Activated CD4-positive, alpha-beta T cell treated with anti-CD3 and anti-CD28 coated beads, Interleukin-2, Interleukin-6, amounts not matched to agents 100 ng/mL and 50 ng/mL, durations not matched to agents 16 hours and 8 hours (primary cell): Measurements from ENCODE around the gene ASRGL1.
A peak's percentile ranks its signal among the peaks of the same experiment; 100 is the strongest.
"Not testable (repeated sequence)": the region's sequence is repeated elsewhere in the genome, so short reads cannot be mapped to it uniquely, and the experiment has no call there.

Source experiments
- DNase-seq: peaks from one replicate; pipeline ENCODE4 v3.0.0-alpha.2; 2020

ASRGL1 gene

DNA sequence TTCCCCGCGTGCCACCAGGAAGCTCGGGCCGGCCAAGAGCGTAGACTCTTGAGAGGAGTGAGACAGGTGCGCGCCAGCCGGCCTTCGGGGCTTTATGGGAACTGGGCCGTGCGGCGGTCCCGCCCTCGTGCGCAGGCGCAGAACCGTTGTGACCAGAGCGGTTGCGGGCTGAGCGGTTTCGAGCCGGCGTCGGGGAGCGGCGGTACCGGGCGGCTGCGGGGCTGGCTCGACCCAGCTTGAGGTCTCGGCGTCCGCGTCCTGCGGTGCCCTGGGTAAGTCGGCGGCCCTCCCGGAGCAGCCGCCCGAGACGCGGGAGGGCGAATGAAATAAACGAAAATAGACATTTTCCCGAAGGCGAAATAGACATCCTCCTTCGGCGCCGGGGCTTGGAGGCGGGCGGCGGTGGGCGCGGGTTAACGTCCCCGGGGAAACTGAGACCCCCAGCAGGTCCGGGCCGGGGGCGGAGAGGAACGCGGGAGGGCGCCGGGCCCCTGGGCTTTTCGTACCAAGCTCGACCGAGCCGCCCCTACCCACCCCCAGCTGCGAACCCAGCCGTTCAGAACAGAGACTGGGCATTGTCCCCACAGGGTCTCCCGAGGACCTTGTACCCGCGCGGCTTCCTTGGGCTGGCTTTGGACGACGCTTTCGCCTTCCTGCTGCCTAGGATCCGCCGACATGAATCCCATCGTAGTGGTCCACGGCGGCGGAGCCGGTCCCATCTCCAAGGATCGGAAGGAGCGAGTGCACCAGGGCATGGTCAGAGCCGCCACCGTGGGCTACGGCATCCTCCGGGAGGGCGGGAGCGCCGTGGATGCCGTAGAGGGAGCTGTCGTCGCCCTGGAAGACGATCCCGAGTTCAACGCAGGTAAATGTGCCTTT lies at the start of gene ASRGL1:
ASRGL1 (plus strand) TSS at position 146 of the 879 bp plus-strand sequence; CDS start at position 676, 530 bp downstream.
- peak; percentile 81 for DNase-seq

- peak; percentile 7 for DNase-seq
Measured at GRCh38 chr11:62295504-62295903, 41.7 kb upstream of the ASRGL1 start.

DNA sequence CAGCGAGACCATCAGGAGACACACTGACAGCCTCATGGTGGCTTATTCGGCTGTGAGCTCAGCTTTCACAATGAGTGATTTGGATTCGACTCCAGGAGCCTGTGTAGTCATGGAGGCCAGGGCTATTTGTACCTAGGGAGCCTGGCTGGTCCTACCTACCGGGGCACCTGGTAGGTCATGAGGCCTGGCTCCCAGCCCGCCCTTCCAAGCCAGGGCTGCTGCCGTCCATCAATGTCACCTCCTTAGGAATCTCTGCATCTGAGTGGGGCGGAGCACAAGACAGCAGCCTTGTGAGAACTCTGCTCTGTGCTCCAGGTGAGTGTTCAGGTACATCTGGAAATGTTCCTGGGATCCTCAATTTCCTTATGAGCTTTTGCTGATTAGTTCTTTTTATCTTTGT lies 38.3 kb upstream of the ASRGL1 start, which contains the start of gene SCGB1D4:
SCGB1D4 (minus strand) TSS at position 101 of the 400 bp plus-strand sequence; CDS start at position 36, 65 bp downstream.
- no peak for DNase-seq

GRCh38 chr11:62306227-62306626 lies 31.0 kb upstream of the ASRGL1 start:
- no peak for DNase-seq

DNA sequence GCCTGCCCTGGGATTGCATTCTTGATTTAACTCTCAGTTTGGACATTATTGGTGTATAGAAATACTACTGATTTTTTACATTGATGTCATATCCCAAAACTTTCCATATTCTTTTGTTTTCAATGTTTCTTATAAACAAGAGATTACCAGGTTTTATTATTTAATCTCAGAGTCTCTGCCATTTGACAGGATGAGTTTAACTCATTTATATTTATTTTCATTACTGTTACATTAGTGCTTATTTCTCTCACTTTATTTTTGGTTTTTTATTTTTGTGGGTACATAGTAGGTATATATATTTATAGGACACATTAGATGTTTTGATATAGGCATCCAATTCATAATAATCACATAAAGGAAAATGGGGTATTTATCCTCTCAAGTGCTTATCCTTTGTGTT lies 29.3 kb upstream of the ASRGL1 start:
- DNase-seq, result no peak

DNA sequence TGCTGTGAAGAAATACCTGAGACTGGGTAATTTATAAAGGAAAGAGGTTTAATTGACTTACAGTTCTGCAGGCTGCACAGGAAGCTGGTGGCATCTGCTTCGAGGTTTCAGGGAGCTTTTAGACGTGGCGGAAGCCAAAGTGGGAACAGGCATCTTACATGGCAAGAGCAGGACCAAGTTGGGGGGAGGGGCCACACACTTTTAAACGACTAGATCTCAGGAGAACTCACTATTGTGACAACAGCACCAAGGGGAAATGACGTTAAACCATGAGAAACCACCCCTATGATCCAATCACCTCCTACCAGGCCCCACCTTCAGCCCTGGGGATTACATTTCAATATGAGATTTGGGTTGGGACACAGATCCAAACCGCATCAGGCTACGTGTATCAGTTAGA lies 27.3 kb upstream of the ASRGL1 start:
- no peak for DNase-seq

GRCh38 chr11:62315431-62315830 lies 21.8 kb upstream of the ASRGL1 start:
- DNase-seq, result no peak

- no peak for DNase-seq
Measured at GRCh38 chr11:62322524-62322923, 14.7 kb upstream of the ASRGL1 start.

DNA sequence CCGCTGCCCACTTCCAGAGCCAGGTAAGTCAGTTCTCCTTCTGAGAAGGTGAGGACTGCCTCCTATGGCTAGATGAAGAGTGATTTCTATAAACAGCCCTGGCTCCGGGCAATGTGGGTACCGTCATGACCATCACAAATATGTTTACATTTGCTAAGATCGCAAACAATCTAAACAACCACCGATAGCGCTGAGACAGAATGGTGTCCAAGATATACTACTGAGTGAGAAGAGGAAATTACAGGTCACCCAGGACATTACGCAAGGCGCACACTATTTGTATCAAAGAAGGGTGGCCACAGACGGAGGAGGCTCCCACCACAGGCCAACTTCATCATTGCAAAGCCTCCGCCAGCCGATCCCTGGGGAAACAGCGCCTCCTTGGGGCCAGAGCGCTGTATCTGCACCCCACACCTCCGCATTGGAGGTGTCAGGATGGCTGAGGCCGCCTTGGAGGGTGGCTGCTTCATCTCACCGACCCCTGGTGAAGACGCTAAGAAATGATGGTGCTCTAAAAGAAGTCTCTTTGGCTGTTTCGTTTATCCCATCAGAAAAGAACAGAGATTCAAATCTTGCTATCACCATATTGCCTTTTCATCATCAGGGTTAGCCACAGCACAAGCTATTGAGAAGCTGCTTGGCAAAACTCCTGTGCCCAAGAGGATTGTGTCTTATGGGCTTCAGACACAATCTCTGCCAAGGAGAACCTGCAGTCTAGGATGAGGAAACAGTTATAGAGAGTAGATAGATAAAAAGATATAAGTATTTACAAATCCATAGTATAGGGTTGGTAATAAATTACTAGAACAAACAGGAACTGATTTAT lies 12.3 kb upstream of the ASRGL1 start:
- peak; percentile 83 for DNase-seq

DNA sequence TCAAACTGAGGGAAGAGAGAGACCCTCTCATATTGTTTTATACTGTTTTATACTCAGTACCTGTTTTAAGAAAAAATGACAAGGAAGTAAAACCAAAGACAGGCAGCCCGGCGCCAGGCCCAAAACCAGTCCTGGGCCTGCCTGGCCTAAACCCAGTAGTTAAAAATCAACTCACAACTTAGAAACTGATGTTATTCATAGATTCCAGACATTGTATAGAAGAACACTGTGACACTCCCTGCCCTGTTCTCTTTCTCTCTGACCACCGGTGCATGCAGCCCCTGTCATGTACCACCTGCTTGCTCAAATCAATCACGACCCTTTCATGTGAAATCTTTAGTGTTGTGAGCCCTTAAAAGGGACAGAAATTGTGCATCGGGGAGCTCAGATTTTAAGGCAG lies 11.5 kb upstream of the ASRGL1 start:
- DNase-seq, result not testable (repeated sequence)

GRCh38 chr11:62326719-62327118 lies 10.5 kb upstream of the ASRGL1 start:
- not testable (repeated sequence) for DNase-seq

- DNase-seq, result not testable (repeated sequence)
Measured at GRCh38 chr11:62327541-62327940, 9.7 kb upstream of the ASRGL1 start.

GRCh38 chr11:62331264-62331663 lies 6.0 kb upstream of the ASRGL1 start:
- not testable (repeated sequence) for DNase-seq

- no peak for DNase-seq
Measured at GRCh38 chr11:62333768-62334167, 3.5 kb upstream of the ASRGL1 start.

DNA sequence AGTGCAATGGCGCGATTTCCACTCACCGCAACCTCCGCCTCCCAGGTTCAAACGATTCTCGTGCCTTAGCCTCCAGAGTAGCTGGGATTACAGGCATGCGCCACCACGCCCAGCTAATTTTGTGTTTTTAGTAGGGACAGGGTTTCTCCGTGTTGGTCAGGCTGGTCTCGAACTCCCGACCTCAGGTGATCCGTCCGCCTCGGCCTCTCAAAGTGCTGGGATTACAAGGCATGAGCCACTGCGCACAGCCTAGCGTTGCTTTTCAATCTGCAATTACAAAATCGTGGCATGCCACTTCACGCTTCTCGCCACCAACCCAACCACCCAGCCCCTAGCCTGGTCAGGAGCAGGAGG lies 322 bp upstream of the ASRGL1 start:
- DNase-seq, result not testable (repeated sequence)

- DNase-seq, result no peak
Measured at GRCh38 chr11:62338218-62338617, 970 bp downstream of the ASRGL1 start.

DNA sequence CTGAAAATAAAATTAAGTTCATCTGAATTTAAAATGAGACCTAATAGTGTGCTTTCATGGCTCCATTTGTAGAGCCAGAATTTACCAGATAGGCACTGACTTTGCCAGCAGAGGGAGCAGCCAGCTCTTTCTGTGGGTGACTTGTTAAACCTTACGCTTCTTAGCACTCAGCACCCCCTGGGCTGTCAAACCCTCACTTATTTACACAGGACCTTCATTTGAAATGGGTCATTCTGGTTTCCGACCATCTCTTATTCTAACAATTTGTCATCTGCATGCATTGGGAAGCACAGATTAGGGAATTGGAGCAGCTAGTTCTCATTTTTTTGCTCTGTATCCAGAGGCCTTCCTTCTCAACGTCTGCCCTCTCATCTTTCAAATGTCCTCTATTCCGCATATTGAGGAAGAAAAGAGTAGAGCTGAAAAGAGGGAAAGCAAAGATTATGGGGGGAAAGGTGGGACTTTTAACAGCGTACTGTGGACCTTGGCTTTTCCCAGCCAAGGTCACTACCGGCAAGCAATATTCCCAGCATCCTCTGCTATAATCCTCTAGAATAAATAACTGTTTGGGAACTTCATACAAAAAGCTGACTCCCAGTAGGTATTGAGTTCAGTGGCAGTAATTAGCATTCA lies 3.1 kb downstream of the ASRGL1 start:
- DNase-seq, result peak; percentile 63

- DNase-seq, result no peak
Measured at GRCh38 chr11:62341588-62341987, 4.3 kb downstream of the ASRGL1 start.

- DNase-seq, result not testable (repeated sequence)
Measured at GRCh38 chr11:62343646-62344190, 6.5 kb downstream of the ASRGL1 start.

GRCh38 chr11:62344210-62344609 lies 7.0 kb downstream of the ASRGL1 start:
- no peak for DNase-seq

DNA sequence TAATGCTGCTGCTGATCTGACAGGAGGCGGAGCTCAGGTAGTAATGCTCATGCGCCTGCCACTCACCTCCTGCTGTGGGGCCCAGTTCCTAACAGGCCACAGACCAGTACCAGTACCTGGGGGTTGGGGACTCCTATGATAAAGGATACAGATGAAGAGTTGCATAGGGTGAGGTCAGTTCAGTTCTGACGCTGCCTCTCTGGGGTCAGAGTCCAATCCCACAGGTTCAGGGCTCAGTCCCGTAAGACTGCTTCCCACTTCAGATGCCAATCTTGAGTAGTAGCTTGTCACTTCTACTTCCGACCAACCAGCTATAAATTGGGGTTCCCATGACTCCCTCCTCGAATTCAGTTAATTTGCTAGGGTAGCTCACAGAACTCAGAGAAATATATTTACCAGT lies 8.6 kb downstream of the ASRGL1 start:
- DNase-seq, result no peak

DNA sequence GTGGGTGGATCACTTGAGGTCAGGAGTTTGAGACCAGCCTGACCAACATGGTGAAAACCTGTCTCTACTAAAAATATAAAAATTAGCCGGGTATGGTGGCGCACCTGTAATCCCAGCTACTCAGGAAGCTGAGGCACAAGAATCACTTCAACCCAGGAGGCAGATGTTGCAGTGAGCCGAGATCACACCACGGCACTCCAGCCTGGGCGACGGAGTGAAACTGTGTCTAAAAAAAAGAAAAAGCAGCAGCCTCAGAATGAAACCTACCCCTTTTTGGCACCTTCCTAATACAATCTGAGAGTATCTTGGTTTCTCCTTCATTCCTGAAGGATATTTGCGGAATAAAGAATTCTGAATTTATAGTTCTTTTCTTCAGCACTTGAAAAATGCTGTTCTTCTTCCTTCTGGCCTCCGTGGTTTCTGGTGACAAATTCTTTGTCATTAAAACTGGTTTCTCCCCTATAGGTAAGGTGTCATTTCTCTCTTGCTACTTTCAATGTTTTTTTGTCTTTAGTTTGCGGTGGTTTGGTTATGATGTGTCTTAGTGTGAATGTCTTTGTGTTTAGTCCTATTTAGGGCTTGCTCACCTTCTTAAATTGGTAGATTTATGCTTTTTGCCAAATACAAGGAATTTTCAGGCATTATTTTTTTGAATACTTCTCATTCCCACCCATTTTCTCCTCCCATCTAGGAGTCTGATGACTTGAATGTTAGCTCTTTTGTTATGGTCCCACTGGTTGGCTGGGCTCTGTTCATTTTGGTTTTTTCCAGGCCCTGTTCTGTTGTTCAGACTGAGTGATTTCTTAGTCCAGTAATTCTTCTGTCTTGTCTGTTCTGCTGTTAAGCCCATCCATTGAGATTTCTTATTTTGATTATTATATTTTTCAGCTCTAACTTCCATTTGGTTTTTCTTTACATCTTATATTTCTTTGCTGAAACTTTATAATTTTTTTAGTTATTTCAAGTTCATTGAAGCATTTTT lies 15.4 kb downstream of the ASRGL1 start:
- peak; percentile 54 for DNase-seq
